Measurements from ENCODE around the gene FSTL4.

Gene FSTL4

DNA sequence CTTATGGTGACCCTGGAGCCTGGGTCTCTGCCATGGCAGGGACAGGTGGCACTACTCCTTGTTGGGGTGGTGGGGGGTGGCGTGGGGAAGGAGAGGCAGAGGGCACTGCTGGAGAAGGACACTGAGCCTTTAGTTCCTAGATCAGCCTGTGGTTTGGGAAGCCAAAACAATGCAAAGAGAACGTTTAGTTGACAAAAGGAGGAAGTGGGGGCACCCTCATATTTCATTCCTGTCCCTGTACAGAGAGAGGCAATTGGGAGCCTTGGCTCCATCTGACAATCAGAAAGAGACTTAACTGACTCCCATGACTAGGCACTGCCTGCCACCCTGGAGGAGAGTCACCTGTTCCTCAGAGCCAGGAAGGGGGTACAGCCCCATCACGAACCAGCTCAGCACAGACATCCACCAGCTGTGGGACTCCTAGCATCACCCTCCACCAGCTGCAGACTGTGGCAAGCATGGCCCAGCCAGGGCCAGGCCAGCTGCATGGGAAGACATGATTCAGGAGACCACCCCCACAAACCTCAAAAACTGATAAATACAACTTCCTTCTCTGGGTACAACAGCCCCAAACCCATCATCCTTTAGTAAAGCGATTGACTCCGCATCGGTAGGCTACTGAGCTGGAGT, 303.1 kb downstream of the FSTL4 start:
- DNase-seq (ENCODE audit: insufficient read length, low spot score) (no peak), FAIRE-seq (no peak)

DNA sequence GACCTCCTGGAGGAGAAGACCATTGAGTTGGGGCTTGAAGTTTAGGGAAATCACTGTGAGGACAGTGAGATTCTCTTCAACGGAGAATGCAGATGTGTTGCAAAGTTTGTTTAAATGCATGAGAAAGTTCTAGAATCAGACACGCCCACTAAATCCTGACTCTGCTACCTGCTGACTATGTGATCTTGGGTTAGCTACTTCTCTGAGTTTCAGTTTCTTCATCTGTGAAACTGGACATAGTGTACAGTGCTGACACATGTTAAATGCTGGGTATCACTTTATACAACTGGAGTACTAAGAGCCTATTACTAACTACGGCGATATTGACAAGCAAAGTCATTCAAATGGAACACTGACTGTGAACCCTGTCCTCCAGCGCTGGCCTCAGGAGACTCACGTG, 305.1 kb downstream of the FSTL4 start:
- no peak for FAIRE-seq
- DNase-seq (ENCODE audit: insufficient read length, low spot score), result no peak

DNA sequence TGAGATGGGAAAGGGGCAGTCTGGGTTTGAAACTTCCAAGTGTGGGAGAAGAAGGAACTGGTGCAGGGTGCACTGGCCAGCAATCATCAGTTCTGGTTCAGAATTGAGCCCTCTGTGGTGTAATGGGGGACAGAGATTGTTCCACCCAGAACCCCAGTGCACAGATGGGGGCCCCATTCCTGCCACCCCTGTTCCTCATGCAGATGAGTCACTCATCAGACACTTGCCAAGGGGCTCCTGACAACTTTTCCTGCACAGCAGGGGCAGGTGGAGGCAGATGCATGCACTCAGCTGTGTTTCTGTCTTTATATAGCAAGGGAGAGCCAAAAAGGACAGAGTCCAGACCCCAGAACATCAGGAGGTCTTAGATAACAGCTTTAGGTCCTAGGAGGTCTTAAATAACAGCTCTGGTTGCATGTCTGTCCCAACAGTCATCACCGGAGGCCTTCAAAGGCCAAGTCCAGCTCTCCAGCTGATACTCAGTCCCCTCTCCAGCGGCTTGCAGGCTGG, 307.6 kb downstream of the FSTL4 start:
- FAIRE-seq (no peak), DNase-seq (ENCODE audit: insufficient read length, low spot score) (no peak)

DNA sequence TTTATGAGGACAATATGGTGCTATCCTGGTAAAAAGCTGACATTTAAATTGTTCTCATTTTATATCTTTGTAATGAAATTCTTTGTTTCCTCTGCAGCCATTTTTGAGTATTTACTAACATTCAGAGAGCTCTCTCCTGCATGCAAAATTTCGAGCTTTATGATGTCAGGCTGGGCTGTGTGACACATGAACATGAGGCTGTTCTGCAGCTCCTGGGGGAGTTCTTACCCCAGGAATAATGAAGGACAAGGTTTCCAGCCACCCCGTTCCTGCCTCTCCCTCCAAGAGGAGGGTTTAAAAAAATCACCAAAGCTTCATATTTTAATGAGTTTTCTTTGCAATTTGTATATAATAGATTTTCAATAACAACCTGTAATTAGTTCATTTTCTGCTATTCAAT, 308.2 kb downstream of the FSTL4 start:
- FAIRE-seq, result no peak
- DNase-seq (ENCODE audit: insufficient read length, low spot score), result no peak

DNA sequence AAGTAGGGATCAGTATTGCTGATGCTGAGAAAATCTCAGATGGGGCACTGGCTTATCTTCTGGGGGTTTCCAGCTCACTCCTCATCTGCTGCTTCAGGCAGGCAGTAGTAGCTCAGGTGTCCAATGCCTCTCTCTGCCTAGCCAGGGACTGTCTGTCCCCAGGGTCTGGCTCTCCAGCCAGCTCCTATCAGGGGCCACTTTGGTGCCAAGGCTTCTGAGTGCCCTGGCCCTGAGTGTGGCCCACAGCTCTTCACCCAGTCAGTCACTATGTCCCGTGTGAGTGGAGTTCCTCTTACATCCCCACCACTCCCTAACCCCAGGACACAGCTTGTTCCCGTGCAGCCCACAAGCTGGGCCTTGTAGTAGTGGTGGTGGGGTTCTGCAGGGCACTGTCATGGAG, 309.0 kb downstream of the FSTL4 start:
- DNase-seq (ENCODE audit: insufficient read length, low spot score) (no peak), FAIRE-seq (no peak)

DNA sequence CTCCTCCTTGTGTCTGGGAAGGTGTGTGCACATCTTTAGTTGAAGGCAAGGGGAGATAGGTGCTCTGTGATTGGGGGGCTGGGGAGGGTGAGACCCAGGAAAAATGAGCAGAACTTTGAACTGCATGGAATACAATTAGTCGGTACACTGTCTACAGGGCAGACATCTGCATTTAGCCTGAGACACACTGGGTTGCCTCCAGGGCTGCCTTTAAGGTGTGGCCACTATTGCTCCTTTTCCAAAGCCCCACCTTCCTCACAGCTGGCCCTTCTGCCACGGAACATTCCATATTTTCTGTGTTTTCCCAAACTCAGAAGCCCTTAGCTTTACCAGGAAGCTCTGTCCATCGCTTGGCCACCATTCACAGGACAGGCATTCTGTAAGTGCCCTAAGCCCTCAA, 312.6 kb downstream of the FSTL4 start:
- no peak for DNase-seq (ENCODE audit: insufficient read length, low spot score)
- FAIRE-seq, result no peak

DNA sequence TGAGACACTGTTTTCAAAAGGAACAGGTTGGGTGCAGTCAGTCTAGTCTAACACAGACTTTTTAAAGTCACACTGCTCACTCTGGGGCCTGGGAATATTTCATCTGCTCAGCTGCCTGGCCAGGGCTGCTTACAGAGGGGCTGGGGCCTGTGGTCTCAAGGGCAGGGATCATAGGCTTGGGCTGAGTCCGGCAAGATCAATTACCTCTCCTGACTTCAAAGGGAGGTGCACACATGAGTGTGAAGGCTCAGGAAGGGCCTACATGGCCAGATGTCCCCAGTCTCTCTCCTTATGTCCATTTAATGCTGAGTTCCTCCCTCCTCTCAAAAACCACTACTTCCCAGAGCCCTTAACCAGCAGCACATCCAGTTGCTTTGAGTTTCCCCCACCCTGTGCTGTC, 313.3 kb downstream of the FSTL4 start:
- FAIRE-seq (no peak), DNase-seq (ENCODE audit: insufficient read length, low spot score) (no peak)

DNA sequence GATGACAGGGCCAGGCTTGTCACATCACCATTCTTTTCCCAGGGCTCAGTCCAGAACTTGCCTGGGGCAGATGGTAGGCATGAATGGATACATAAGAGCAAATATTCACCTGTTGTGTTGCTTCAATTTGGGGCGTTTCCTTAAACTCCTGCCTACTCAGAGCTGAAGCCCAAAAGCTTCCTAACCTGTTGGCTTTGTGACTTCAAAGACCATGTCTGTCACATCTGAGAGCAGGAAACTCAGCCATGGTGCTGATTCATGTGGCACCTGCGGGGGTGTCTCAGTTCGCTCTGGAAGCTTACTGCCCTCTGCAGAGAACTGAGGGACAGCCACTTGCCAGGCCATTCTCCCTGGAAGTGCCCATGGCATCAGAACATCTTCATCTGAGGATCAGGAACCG, 313.9 kb downstream of the FSTL4 start:
- FAIRE-seq (no peak), DNase-seq (ENCODE audit: insufficient read length, low spot score) (no peak)

DNA sequence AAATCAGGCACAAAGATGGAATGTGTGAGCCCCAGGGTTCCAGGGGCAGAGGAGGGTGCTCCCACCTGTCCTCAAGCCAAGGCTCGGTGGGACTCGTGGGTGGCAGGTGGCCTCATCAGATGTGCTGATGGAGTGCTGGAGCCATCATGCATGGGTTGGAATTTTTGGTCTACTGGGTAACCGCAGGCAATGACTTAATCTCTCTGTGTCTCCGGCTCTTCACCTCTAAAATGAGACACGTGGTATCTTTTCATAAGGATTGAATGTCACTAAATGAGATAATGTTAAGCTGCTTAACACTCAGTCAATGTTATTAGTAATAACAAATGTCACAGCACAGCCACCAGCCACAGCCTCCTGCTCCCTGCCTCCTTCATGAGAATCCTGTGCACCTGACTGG, 315.0 kb downstream of the FSTL4 start:
- FAIRE-seq (no peak), DNase-seq (ENCODE audit: insufficient read length, low spot score) (no peak)

DNA sequence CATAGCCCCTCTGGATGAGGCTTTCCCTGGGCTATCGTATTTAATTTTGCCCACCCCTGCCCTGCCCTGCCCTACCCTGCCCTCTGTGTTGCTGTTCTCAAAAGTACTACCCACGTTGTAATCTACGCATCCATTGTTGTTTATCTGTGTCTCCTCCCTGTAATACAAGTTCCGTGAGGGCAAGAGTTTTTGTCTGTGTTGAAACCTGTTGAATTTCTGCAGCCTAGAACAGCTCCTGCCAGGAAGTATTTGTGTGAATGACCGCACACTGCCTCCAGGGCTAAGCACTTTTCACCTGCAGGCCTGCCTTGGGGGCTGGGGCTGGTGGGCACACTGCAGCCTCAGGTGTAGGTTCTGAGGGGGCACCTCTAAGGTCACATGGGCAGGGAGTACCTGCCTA, 315.7 kb downstream of the FSTL4 start:
- no peak for DNase-seq (ENCODE audit: insufficient read length, low spot score)
- FAIRE-seq, result no peak

DNA sequence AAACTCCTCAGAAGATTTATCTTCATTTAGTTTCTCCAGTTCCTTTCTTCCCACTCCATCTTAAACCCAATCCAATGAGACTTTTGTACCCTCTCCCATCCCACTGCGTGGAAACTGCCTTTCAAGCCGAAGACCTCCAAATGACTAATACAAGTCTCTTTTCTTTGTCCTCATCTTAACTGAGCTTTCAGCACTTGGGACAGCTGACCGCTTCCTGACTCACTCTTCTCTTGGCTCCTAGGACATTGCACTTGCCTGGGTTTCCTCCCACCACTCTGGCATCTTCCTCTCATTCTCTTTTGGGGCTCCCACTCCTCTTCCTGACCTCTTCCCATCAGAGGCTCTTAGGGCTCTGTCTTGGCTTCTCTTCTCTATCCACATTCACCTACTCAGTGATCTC, 316.8 kb downstream of the FSTL4 start:
- no peak for FAIRE-seq
- no peak for DNase-seq (ENCODE audit: insufficient read length, low spot score)

DNA sequence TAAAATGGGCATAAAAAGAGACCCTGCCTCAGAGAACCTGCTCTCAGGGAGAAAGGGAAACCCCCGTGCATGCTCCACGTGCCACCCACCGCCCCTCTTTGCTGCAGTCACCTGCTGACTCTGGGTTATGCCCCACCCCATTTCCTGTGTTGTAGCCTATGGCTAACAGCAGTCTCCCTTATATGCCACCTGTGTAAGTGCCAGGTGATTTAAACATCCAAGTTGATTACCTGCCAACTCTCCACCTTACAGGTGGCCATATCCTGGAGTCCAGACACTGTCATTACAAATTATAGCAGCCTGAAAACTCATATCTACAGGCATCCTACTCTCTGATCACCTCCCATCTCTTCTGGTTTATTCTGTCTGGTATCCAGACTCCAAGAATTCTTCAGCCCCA, 318.0 kb downstream of the FSTL4 start:
- no peak for DNase-seq (ENCODE audit: insufficient read length, low spot score)
- FAIRE-seq, result no peak

DNA sequence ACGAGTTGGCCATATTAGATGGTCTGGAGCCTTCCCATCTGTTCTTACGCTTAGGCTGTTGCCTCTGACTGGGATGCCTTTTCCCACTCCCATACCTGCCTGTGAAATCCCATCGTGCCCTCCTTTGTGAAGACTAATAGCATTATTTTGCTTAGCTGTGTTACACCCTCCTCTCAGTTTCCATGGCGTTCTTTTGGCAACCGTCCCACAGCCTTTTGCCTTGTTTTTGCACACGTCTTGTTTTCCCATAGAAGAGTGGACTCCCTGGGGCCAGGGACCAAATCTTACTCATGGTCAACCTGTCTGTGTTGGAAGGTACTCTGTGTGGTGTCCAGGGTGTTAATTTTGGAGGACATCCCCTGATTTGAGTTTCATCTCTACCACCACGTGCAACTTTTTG, 318.4 kb downstream of the FSTL4 start:
- FAIRE-seq (no peak), DNase-seq (ENCODE audit: insufficient read length, low spot score) (no peak)

DNA sequence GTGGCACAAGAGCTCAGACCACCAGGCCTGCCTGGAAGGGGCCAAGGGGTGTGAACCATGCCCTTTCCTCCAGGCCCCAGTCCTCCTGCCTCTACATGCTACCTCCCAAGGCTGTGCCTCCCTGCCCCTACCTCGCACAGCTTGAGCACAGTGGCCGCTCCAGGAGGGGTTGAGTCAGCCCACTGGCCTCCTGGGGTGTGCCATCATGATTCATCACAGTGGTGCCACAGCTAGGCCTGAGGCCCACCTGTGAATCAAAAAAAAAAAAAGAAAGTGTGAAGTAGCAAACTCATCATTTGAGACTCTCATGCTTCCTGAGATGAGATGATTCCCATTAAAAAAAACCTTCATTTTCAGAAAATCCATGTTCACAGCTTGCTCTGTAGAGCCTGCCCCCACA, 320.0 kb downstream of the FSTL4 start:
- DNase-seq (ENCODE audit: insufficient read length, low spot score) (no peak), FAIRE-seq (no peak)

DNA sequence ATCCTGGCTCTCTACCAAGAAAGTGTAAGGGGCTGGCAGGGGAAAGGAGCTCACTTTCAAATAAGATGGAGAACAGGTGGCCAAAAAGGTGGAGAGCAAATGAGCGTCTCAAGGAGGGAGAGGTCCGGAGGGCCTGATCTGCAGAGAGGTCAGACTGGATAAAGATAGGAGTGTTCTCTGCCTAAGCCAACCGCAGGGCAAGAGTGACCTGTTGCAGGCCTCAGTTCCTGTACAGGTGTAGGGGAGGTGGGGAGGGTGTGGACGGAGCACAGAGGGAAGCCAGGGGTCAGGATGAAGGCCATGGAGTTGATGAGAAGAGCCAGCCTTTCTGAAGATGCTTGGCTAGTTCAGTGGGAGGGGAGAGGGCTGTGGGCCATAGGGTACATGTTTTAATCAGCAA, 320.8 kb downstream of the FSTL4 start:
- DNase-seq (ENCODE audit: insufficient read length, low spot score) (no peak), FAIRE-seq (no peak)

DNA sequence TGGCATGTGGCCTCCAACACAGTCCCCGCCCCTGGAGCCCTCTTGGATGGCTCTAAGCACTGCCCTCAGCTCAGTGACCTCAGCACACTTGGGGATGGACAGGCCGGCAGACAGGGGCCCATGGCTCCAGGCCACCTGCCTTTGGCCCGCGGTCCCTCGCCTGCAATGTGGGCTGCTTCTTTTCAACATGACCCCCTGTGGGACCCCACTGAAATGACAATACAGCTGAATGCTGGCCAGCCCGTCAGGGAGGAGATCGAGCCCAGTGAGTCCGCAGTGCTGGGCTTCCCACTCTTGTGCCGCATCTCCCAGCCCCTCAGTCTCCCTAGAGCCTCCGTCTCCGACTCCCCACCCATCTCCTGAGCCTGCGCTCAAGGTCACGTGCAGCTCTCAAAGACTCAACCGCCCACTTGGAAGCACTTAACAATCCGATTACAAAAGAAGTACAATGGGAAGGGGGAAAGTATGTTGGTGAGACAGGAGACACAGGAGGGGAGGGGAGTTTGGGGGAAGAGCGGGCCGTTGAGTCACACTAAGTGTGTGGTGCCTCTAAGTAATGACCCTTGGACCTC, 321.6 kb downstream of the FSTL4 start:
- FAIRE-seq (no peak), DNase-seq (ENCODE audit: insufficient read length, low spot score) (no peak)

DNA sequence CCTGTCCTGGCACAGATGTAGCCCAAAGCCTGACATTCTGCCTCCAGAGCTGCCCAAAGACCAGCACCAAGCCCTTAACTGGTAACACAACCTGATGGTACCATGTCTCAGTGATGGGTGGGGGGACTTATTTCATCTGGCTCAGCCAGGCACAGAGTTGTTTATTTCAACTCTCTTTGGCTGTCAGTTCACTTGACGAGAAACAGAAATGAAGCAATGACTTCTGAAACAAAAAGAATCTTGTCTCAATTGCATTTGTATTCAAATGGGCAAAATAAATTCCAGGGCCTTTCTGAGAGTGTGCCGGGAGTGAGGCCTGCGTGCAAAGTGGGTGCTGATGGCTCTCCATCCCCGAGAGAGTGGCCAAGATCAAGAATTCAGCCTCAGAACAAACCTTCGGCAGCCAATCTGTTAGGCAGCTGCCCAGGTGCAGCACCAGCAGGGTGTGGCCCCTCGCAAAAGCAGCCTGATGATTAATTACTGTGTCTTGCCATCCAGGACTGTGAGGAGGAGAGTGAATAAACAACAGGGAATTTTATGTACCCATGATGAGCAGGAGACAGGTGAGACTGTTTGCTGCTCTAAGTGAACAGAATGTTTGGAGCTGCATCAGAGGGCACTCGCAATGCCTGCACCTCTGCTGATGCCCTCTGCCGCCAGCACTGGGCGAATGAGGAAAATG, 322.5 kb downstream of the FSTL4 start:
- DNase-seq (ENCODE audit: insufficient read length, low spot score) (no peak), FAIRE-seq (no peak)

DNA sequence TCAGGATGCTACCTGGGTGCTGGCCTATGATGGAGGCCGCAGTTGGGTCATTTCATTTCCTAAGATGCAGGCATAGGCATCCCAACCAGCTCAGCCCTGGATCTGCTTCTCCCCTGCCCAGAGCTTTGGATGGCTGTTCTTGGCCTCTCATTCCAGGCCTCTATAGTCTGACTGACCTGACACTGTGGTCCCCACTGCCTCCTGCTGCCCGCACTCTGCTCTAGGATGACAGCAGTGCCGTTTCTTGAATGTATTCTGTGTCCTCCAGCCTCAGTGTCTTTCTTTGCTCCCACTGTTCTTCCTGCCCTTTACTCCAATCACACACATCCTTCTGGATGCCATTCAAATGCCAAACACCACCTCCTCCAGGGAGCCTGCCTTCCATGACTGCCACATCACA, 324.8 kb downstream of the FSTL4 start:
- FAIRE-seq, result peak; percentile 84
- DNase-seq (ENCODE audit: insufficient read length, low spot score), result peak; percentile 57

DNA sequence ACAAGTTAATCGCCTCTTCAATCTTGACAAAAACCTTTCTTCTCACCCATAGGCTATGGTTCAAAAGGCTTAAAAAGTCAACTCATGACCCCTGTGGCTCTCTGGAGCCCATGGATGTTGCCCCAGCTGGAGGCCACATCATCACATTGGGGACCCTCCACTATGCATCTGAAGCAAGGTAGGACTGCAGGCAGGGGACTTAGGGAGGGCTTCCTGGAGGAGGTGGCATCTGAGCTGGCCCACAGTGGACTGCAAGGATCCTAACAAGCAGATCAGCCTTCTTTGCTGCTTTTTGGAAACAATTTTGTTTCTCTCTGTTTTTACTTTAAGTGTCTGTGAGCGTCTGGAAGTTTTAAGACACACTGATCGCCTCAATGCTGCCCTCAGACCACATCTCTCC, 325.9 kb downstream of the FSTL4 start:
- DNase-seq (ENCODE audit: insufficient read length, low spot score) (no peak), FAIRE-seq (no peak)

DNA sequence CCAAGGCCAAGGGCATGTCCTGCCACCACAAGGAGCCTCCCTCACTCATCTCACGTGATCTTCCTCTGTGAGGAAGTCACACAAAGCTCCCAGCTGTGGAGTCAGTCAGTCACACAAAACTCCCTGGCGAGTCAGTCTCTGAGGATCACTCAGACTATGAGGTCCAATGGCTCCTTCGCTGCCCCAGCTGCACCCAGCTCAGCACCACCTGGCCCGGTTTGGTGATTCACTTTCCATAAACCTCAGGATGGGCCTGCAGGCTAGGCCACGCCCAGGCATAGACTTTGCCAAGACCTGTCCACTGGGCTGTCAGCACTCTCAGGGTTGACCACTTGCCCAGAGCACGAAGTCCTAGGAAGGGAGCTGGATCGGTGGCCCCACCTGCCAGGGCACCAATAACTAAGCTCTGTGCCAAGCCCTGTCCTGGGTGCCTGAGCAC, 326.7 kb downstream of the FSTL4 start:
- peak; percentile 71 for DNase-seq (ENCODE audit: insufficient read length, low spot score)
- FAIRE-seq, result peak; percentile 65

DNA sequence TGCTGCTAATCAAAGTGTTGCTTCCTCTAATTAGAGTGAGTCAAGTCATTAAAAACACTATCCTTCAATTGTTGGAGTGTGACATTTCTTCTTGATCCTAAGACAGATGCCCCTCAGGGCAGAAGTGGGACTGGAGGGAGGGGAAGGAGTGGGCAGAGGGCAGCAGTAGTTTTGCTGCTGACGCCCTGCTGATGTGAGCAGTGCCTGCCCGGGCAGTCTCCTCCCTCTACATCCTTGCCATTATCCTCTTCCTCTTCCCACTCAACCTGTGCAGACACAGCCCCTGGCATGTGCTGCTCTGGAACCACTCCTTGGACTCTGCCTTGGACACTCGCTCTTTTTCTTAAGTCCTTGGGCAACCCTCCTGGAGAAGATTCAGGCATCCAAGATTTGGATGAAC, 328.0 kb downstream of the FSTL4 start:
- FAIRE-seq (no peak), DNase-seq (ENCODE audit: insufficient read length, low spot score) (no peak)

DNA sequence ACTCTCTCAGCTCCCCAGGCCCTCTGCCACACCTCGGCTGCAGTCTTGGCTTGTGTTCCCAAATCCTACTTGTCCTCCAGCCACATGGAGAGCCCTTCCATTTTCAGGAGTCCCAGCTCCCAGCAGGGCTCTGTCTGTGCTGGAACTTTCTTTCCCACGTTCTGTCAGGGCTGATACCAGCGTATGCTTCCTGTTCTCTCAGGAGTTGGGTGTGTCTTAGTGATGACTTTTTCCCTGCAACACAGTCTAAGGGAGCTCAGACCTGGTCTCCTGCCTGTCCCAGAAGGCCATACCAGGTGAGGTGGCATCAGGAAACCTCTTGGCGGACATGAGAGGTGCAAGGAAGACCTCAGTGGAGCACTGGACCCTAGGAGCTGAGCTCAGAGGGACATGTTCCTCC, 334.0 kb downstream of the FSTL4 start:
- FAIRE-seq, result no peak

More for the DNA sequence above, 334.0 kb downstream of the FSTL4 start:
- no peak for DNase-seq (ENCODE audit: insufficient read length, low spot score)

Data from HTR-8/SVneo (cell line).